Measurements from ENCODE around the gene RAB3IL1. TPM values are rescaled to one million over a fixed set of nuclear protein-coding genes. Genes with fewer than 3 reads are reported as not detected.

RAB3IL1 gene
- polyA plus RNA-seq, 3 donors: 4.0 to 44.5 (median 16.4) TPM

DNA sequence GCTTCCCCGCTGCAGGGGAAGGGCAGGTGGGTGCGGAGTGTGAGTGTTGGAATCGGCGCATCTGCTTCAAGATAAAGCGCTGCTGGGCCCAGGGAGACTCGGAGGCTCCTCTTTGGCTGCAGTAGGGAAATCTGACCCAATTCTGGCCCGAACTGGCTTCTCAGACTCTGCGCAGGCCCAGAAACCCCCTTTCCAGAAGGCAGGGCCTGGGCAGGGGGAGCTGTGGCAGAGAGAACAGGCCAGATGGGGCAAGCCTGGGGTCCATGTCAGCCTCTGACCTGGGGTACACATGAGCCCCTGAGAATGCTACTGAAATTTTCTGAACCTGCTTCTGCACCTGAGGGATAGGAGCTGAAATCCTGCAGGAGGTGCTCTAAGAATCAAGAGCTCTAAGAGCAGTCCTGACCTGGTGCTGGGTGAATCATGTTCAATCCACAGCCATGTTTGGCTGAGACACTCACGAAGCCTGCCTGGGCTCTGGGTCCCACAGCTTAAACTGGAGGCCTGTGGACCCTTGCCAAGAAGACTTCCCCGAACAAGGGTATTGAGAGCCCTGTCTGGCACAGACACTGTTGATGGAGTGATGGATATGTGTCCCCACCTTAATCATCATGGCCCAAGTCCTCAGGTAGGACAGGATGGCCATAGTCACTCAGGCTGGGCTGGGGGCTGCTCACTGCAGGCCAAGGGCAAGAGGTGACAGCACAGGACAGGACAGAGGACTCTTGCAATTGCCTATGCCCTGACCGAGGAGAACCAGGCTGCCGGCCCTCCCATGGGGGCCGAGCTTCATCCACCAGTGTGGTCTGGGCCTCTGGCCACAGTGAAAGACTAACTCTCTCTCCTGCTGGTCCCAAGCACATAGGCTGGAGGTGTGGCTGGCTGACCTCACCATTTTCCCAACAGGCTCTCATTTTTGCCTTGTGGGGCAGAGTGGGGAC lies 6.9 kb downstream of the RAB3IL1 start:
- no peak overlapping the region for H3K27ac ChIP-seq (ENCODE audit: low read depth, low read length)
- 63 to 86% (median 73%) methylated on average over 13 of the region's 13 CpGs for WGBS, 3 donors

DNA sequence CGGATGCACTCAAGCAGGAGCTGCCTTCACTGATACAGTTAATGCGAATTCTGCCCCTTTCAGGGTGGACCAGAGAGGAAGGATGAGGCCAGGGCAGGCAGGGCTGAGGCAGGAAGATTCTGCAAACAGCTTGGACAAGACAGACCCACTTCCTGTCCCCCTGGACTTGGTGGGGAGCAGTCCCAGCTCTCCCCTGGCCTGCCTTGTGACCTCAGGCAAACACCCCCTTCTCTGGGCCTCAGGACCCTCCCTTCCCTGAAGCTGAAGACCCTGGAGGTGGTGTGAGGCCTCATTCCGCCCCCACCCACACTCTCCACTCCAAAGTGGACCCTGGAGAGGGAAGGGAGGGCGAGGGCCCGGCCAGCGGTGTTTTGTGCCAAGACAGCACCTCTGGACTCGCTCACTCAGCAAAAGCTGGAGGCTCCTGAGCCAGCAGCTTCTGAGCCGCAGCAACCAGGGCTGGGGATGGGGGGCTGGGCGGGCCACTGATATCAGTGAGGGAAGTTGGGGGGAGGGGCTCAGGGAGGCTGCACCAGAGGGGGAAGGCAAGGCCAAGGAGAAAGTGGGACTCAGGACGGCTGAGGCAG lies 8.5 kb downstream of the RAB3IL1 start:
- H3K27ac ChIP-seq (ENCODE audit: low read depth, low read length): no peak overlapping the region
- WGBS, 3 donors: 47 to 69% (median 51%) methylated on average over 10 of the region's 10 CpGs

DNA sequence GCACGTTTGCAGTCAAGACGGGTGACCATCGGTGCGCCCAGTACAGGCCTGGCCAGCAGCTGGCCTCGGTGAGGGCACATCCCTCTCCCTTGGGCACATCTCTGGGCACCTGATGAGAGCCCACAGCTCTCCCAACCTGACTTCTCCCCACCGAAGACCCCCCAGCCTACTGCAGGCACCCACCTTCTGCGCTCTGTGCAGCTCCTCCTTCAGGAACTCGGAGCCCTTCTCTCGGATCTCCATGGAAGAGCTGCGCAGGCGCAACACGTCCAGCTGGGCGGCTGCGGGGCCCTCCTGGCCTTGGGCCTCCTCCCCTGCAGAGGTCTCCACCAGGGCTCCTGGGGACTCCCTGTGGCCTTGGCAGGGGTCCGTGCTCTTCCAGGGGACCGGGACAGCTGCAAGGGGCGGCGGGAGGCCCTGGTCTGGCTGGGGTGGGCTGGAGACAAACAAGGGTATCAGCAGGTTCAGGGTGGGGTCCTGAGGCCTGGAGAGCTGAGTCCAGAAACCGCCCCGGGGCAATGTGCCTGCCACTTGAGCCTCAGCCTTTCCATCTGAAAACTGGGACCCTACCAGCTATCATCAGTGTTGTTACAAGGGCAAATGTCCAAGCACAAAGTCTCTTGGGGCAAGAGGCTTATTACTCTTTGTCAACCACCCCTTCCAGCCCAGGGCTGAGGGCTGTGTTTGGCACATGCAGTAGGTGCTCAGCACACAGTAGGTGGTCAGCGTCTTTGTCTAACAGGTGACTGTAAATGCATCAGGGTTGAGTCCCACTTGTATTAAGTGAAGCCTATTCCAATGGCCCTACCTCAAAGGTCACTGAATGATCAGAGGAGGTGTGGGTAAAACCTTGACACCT lies 9.3 kb downstream of the RAB3IL1 start:
- no peak overlapping the region for H3K27ac ChIP-seq (ENCODE audit: low read depth, low read length)
- WGBS, 3 donors: 88 to 90% (median 90%) methylated on average over 20 to 21 of the region's 21 CpGs

DNA sequence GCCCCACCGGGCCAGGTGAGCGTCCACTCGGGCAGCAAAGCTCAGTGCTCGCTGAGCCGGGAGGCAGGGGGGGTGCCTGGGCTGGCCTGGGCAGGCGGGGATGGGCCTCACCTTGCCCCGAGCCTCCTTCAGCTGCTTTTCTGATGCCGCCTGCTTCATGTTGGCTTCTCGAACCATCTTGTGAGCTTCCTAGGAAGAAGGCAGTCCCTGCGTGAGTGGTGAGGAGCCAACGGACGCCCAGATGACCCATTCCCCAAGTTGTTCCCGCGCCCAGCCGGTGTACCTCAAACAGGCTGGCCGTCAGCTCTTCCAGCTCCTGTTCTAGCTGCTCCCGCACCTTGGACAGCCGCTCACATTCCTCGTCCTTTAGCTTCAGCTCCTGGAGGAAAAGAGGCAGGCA lies 10.1 kb downstream of the RAB3IL1 start:
- no peak overlapping the region for H3K27ac ChIP-seq (ENCODE audit: low read depth, low read length)
- WGBS, 3 donors: 92 to 96% (median 94%) methylated on average over 17 to 19 of the region's 19 CpGs

DNA sequence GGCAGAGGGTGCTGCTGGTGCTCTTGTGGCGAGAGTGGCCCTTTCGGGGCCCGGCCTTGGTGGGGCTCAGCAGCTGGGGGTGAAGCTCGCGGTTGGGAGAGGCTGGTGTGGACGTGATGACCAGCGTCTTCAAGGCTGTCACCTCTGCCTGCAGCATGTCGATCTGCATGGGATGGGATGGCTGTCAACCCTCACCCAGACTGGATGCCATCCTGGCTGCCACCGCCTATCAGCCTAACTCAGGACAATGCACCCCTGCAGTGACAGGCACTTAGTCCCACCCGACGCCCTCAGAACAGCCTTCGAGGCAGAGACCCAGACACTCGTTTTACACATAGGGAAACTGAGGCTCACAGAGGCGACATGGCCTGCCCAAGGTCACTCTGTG lies 10.8 kb downstream of the RAB3IL1 start:
- 83 to 92% (median 89%) methylated on average over 14 of the region's 14 CpGs for WGBS, 3 donors
- H3K27ac ChIP-seq (ENCODE audit: low read depth, low read length): no peak overlapping the region

DNA sequence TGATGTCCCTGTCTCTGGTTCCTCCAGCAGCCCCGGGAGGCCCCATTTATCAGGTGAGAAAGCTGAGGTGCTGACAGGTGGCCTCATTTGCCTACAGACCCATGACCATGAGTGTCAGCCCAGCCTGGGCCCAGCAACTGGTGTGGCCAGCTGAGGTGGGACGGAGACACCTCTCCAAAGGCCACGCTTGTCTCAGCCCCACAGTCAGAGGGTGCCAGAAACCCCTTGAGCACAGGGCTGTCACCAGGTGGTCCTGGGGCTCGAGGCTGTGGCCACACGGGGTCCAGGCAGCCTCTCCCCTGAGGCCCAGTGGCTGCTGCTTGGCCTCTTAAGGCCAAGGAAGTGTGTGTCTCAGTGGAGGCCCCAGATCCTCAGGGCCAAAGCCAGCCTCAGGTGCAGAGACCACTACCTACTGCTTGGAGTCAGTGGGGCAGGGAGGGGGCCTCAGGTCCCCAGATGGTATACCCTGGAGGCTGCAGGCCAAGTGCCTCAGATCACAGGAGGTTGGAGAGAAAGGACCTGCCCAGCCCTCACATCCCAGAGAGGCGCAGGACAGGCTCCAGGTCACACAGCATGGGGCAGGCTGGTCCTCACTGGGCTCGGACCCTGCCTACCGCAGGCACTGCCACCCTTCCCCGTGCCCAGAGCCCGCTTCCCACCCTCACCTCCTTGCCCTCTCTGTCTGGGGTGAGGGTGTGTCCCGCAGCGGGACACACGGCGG lies 11.4 kb downstream of the RAB3IL1 start:
- 89 to 93% (median 91%) methylated on average over 14 of the region's 14 CpGs for WGBS, 3 donors
- H3K27ac ChIP-seq (ENCODE audit: low read depth, low read length): no peak overlapping the region

DNA sequence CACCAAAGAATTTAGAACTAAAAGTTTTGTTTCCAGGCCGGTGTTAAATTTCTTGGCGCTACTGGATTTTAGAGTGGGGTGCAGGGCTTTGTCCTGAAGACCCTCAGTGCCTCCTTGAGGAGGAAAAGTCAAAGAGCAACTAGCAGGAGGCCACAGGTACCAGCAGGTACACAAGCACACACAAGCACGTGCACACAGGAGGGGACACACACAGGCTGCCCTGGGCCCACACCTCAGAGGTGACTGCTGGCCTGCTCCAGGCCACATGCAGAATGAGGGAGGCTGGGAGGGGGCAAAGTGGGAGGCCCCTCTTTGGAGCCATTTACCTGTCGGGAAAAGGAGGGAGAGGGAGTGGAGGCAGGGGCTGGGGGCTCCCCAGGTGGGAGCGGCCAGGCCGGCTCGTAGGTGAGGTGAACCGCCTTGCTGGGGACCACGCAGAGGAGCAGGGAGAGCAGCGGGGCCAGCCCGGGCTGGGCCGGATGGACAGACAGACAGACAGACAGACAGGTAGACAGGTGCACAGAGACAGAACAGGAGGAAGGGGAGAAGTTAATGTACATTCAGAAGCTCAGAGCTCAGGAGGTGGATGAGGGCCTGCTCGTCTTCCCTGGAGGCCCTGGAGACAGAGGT lies 12.2 kb downstream of the RAB3IL1 start:
- 92 to 95% (median 93%) methylated on average over 13 of the region's 13 CpGs for WGBS, 3 donors
- no peak overlapping the region for H3K27ac ChIP-seq (ENCODE audit: low read depth, low read length)

DNA sequence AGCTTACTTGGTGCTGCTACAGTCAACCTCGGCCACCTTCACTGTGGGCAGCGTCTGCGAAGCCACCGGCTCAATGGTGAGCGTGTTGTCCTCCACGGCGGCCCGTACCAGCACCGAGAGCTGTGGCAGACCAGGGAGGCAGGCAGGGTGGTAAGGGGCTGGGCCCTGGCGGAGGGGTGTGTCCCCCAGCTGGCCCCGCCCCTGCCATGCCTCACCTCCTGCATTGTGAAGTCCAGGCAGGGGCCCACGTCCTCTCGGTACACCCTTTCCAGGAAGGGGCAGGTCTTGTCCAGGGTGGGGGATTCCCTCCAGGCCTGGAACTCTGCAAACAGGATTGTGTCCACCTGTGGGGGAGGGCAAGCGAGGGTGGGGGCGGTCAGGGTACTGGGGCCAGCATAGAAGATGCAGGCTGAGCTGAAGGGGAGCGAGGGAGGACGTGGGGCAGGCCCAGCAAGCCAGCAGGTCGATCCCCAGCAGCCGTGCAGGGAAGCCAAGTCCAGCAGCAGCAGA lies 12.8 kb downstream of the RAB3IL1 start:
- WGBS, 3 donors: 32 to 62% (median 53%) methylated on average over 19 of the region's 19 CpGs
- H3K27ac ChIP-seq (ENCODE audit: low read depth, low read length): no peak overlapping the region

DNA sequence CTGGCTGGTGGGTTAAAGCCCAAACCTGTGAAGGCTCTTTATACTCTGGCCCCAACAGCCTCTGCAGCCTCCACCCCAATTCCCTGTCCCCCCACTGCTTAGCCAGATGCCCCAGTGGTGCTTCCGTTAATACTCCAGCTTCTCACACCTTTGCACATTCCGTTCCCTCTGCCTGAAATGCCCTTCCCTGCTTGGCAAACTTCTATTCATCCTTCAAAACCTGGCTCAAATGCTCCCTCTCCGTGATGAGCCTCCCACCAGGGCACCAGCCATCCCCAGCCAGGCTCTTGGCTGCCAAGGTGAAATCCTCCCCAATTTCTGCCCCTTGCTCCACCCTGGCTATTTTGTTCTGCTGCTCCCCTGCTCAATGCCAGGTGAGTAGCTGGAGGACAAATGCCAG lies 13.5 kb downstream of the RAB3IL1 start:
- no peak overlapping the region for H3K27ac ChIP-seq (ENCODE audit: low read depth, low read length)
- 87 to 98% (median 97%) methylated on average over 3 of the region's 3 CpGs for WGBS, 3 donors

DNA sequence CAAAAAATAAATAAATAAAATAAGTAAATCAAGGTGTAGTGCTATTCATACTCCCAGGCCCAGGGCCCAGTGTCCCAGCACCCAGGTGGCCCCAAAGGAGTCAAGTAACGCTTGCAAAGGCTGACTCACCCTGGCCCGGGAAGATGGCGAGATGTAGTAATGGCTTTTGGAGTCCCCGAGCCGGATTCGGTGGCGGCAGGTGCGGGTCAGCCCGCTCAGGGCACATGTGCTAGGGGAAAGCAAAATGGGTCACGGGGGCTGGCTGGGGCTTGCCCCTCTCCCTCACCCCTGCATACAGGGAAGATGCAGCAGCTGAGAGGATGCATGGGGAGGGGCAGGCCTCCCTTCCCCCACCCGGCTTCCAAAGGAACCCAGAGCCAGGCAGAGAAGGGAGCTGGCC lies 15.1 kb downstream of the RAB3IL1 start:
- WGBS, 3 donors: 79 to 90% (median 88%) methylated on average over 11 of the region's 11 CpGs
- no peak overlapping the region for H3K27ac ChIP-seq (ENCODE audit: low read depth, low read length)

DNA sequence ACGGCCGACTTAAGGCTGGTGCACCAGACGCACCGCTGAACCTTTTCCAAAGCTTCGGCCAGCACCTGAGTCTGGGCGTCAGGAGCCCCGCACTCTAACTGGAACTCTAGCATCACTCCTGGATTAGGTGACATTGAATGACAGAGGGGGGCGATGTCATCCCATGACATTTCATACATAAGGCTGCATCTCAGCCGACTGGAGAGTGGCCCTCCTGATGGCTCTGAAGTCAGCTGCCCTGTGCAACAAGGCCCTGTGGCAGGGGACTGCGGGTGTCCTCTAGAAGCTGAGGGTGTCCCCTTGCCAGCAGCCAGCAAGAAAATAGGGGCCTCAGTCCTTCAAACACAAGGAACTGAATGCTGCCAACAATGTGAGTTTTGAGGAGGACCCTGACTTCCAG lies 16.0 kb downstream of the RAB3IL1 start:
- 87 to 89% (median 88%) methylated on average over 10 of the region's 10 CpGs for WGBS, 3 donors
- H3K27ac ChIP-seq (ENCODE audit: low read depth, low read length): no peak overlapping the region

DNA sequence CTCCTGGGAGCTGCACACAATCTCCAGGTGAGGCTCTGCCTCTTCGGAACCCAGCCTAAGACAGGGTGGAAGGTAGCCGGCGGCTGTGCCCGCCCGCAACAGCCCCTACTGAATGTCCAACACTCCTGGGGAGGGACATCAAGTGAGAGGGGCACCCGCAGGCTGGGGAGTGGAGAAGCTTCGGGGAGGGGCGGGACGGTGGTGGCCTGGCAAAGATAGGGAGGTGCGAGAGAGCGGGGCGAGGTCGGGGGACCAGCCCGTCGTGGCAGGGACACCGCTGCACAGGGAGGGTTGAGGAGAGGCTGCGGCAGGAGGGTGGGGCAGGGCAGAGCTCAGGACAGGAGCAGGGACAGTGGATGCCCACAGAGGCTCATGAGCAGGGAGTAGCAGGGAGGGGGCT lies 17.1 kb downstream of the RAB3IL1 start:
- WGBS, 3 donors: 91 to 93% (median 91%) methylated on average over 16 to 17 of the region's 17 CpGs
- no peak overlapping the region for H3K27ac ChIP-seq (ENCODE audit: low read depth, low read length)

DNA sequence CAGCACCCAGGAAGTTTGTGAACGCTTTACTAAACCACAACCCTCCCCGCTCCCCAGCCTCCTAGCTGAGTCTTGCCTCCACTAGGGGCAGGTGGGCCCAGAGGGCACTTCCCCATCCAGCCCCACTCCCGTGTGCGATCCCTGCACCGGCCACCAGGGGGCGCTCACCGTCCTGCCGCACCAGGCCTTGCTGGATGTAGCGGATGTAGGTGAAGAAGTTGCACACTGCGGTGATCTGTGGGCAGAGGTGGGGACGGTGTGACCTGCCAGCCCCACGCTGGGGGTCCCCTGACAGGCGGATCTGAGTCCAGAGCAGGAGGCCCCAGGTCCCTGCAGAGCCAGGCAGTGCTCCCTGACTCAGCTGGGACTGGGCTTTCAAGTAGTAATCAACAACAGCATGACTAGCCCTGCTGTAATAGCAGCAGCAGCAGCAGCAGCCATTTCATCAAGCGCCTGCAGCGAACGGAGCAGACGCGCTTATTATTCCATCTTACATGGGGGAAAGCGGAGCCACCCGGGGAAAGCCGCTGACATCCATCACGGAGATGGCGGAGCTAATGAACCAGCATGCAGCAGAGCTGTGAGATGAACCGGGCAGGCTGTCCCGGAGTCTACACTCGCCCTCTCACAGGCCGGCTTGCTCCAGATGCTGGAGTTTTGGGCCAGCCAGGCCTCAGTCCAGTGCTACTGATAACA lies 18.1 kb downstream of the RAB3IL1 start:
- H3K27ac ChIP-seq (ENCODE audit: low read depth, low read length): no peak overlapping the region

DNA sequence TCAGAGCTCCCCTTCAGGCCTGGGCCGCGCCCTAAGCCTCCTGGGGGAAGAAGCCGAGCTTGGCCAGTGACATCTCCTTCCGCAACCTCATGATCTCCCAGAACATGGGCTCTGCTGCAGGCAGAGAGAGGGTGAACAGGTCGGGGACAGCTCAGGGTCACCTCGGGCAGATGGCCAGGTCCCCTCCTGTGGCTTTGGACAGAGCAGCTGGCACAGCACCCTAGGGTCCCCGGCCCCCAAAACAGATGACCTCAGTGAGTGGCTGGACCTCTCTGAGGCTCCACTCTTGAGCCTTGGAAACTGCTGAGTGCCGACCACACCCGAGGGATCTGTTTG lies 19.2 kb downstream of the RAB3IL1 start:
- WGBS, 3 donors: 71 to 83% (median 74%) methylated on average over 9 of the region's 9 CpGs
- no peak overlapping the region for H3K27ac ChIP-seq (ENCODE audit: low read depth, low read length)

More for the DNA sequence above, 18.1 kb downstream of the RAB3IL1 start:
- whole genome bisulfite sequencing, 3 donors: 39 to 44% (median 41%) methylated on average over 27 of the region's 27 CpGs

DNA sequence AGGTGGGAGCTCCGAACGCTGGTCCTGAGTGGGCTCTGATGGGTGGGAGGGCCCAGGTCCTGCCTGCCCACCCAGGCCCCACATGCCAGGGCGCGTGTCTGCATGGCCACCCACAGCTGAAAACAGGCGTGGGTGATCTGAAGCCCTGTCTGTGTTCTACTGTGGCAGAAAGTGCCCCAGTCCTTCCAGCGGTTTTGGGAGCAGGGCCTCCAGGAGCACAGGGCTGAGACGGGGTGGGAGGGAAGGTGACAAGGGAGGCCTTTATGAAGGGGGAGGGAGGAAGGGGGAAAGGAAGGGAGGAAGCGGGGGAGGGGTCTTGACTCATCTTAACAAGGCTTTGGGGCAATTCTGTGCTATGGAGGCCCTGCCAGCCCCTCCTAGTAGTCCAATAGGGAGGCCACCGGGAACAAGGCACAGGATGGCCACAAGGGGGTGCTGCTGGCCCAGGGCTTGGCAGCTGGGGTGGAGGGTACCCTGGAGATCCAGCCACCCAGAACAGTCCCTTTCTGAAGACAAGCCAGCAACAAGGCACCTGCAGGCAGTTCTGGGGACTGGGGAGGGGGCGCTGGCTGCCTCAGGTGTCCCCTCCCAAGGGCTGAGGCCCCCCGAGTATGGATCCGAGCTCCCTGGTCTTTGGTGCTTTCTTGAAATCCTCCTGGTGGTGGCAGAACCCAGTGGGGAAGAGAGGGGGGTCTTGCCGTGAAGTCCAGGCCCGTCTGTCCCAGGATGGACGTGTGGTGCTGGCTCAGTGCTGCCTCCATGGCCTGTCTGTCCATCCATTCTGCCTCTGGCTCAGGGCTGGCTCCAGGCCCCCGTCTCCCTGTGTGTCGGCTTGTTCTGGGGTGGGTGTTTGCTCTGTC lies 19.7 kb downstream of the RAB3IL1 start:
- H3K27ac ChIP-seq (ENCODE audit: low read depth, low read length): no peak overlapping the region
- 67 to 74% (median 67%) methylated on average over 17 of the region's 17 CpGs for WGBS, 3 donors

DNA sequence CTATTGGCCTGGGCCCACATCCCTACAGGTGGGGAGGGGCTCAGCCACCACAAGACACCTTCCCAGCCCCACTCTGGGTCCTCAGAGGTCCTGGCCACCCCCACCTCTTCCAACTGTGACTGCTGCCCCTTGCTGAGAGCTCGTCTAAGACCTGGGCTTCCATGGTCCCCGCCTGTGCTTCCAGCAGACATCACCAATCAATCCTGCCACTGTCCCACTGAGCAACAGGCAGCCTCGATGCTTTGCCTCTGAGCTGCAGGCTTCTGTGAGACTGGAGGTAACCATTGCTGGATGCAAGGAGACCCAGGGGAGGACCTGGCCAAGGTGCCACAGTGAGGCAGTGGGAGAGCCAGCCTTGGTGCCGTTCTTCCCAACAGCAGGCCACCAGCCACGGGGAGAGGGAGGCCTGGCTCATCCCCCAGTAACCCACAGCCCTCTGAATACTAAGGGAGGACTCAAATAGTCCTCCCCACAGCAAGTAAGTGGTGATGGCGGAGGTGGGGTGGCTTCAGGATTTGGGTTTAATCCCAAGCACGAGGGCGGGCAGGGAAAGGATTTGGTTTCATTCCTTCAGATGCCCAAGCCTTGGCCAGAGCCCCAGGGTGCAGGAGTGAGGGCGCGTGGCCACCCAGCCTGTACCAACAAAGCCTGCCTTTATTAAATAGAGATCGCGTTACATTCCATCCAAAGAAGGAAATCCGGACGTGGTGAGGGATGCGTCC lies 20.5 kb downstream of the RAB3IL1 start:
- H3K27ac ChIP-seq (ENCODE audit: low read depth, low read length): no peak overlapping the region
- 78 to 87% (median 86%) methylated on average over 14 to 15 of the region's 15 CpGs for WGBS, 3 donors

All from adipose tissue (tissue), 3 donors.